Suprapubic skin (tissue), 4 donors: Measurements from ENCODE around the gene SP7. TPM values are rescaled to one million over a fixed set of nuclear protein-coding genes. Genes with fewer than 3 reads are reported as not detected.

ENCODE experiments used
- DNase-seq, 2 donors: peaks; one replicate each; pipeline ENCODE4 v3.0.0-alpha.2; 2019; ENCODE audit warnings: low spot score in 2 of 2
- H3K27ac ChIP-seq: fragments of 200-600 bp; sonication (generic); one replicate; pipeline ENCODE4 v1.5.1; 2019
- H3K27me3 ChIP-seq: fragments of 200-600 bp; sonication (generic); one replicate; pipeline ENCODE4 v1.5.1; 2019
- H3K36me3 ChIP-seq: fragments of 200-600 bp; sonication (generic); one replicate; pipeline ENCODE4 v1.5.1; 2019
- H3K4me1 ChIP-seq: fragments of 200-600 bp; sonication (generic); one replicate; pipeline ENCODE4 v1.5.1; 2019
- H3K4me3 ChIP-seq: fragments of 200-600 bp; sonication (generic); one replicate; pipeline ENCODE4 v1.5.1; 2019; ENCODE audit warnings: mild to moderate bottlenecking
- H3K9me3 ChIP-seq: fragments of 200-600 bp; sonication (generic); one replicate; pipeline ENCODE4 v1.5.1; 2019
- CTCF ChIP-seq, 2 donors: fragments of 200-600 bp in 1 of 2; fragments of 450-650 bp in 1 of 2; sonication (generic) in 1 of 2; IDR thresholded peaks; one replicate each; pipeline ENCODE4 v1.5.1; 2016 to 2019; ENCODE audit warnings: antibody characterized with exemption in 2 of 2, mild to moderate bottlenecking in 1 of 2, moderate library complexity in 1 of 2
- EP300 ChIP-seq: sonication (generic); formaldehyde crosslinking; IDR thresholded peaks from one replicate; pipeline ENCODE4 v1.6.1; 2017; ENCODE audit warnings: antibody characterized with exemption
- POLR2A ChIP-seq, 2 donors: fragments of 450-650 bp; IDR thresholded peaks; one replicate each; pipeline ENCODE4 v1.6.1; 2017; ENCODE audit warnings: antibody characterized with exemption in 2 of 2, mild to moderate bottlenecking in 2 of 2, moderate library complexity in 2 of 2
- POLR2AphosphoS5 ChIP-seq, 3 donors: sonication (generic); formaldehyde crosslinking; IDR thresholded peaks; one replicate each; pipeline ENCODE4 v1.6.1; 2017; ENCODE audit warnings: antibody characterized with exemption in 3 of 3
- WGBS: methylation state at CpG from one replicate; pipeline ENCODE4 v1.1.5; 2018; 5-methylcytosine and 5-hydroxymethylcytosine counted together
- total RNA-seq, 4 donors: library from RNA; depleted of rRNA; stranded (reverse); fragments of >200 nt; gene quantifications; one replicate each; pipeline ENCODE4 v1.1.0, GENCODE V29; 2016

Gene SP7
- total RNA-seq, 4 donors from 2014 or later: not detected

DNA sequence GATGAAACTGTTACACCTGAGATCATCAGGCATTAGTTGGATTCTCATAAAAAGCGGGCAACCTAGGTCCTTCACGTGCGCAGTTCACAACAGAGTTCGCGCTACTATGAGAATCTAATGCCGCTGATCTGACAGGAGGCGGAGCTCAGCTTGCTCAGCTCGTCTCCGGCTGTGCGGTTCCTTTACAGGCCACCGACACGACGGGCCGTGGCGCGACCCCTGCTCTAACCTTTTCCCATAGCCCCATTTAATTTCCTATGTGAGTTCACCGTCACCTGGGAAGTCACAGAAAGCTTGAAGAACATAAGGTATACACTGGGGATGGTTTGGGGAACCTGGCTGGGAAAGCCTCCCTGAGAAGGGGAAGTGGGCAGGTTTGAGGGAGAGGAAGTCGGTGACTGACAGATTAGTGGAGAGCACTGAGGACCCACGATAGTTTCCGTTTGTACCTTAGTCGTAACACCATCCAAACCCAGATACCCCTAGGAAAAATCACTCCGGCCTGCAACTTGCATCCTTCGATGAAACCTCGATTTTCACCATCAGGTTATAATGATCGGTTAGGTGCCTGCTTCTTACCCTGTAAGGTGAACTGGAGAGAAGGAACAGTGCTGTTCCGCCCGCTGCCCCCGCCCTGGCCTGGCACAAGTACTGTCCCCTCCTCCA lies 11.9 kb downstream of the SP7 start:
- WGBS: 20% methylated on average over 27 of the region's 28 CpGs
- no peak for TF ChIP-seq EP300
- no peak for TF ChIP-seq CTCF (IDR thresholded peaks at IDR 0.05)
- TF ChIP-seq POLR2AphosphoS5 (IDR thresholded peaks at IDR 0.05): no peak
- TF ChIP-seq POLR2A (IDR thresholded peaks at IDR 0.05): no peak
- peaks cover under 1% of the 10 kb centered on the region for H3K36me3 ChIP-seq
- peak overlapping the region; percentile 88 for H3K27ac ChIP-seq
- peaks cover 55% of the 10 kb centered on the region for H3K4me1 ChIP-seq
- no peaks in the 10 kb centered on the region for H3K27me3 ChIP-seq
- peak overlapping the region; percentile 71 for H3K4me3 ChIP-seq
- no peaks in the 10 kb centered on the region for H3K9me3 ChIP-seq
- no peak for DNase-seq

DNA sequence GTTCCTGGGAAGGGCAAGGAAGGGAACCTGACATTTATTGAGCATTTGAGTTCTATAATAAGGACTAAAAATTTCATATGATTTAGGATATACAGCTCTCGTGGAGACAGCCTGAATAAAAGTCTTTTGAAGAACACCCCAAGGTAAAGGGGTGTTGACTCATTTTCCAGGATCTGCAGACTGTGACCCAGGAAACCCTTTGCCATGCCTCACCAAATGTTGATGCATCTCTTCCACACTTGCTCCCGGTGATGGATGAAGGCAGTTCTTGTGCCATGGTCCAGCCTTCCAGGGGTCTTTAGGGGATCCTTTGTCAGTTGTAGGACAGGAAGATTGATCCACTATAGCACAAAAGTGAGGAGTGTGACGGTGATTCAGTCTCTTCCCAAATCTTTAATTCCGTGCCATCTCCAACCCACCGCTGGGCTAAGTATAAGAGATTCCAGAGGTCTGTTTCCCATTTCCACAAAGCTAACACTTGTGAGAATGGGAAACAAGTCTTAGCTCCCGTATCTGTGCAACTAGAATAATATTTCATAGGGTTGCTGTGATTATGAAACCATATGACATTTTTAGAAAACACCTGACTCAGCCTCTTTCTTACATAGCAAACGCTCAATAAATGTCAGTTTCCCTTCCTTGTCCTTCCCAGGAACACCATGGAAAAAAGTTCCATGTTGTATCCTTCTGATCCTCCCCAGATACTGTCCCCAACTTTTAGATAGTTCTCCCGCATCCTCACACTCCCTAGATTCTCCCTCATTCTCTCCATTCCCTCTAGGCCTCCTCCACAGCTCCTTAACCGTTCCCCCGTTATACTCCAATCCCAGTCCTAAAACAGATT lies 15.6 kb downstream of the SP7 start:
- Histone ChIP-seq H3K27me3 (no peaks in the 10 kb centered on the region), H3K36me3 (peaks cover 32% of the 10 kb centered on the region), H3K27ac (peak overlapping the region; percentile 84), H3K4me3 (peak overlapping the region; percentile 80), H3K4me1 (peaks cover 46% of the 10 kb centered on the region), H3K9me3 (no peaks in the 10 kb centered on the region)
- TF ChIP-seq EP300 (no peak), CTCF (IDR thresholded peaks at IDR 0.05) (no peak), POLR2AphosphoS5 (IDR thresholded peaks at IDR 0.05) (no peak), POLR2A (IDR thresholded peaks at IDR 0.05) (no peak)
- 19% methylated on average over 10 of the region's 10 CpGs for WGBS
- no peak for DNase-seq

DNA sequence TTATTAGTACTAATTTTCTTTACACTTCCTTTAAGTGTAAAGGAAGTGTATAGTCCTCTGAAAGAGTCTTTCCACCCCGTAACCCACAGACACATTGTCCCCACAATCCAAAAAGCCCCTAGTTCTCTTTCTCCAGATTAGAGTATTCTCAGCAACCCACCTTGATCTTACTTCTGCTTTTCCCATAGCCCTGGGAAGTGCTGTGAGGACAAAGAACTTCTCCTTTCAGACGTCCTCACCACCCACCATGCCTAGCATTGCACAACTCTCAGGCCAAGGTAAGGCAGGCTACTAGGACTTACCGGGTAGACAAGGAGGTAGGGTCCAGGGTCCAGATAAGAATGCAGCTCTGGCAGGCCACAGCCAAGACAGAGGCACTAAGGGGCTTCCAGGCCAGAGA lies 22.2 kb downstream of the SP7 start:
- Histone ChIP-seq H3K27ac (no peak overlapping the region), H3K36me3 (peaks cover 78% of the 10 kb centered on the region), H3K27me3 (no peaks in the 10 kb centered on the region), H3K4me3 (no peak overlapping the region), H3K4me1 (no peaks in the 10 kb centered on the region), H3K9me3 (no peaks in the 10 kb centered on the region)
- 100% methylated on average over 2 of the region's 3 CpGs for WGBS
- no peak for DNase-seq
- TF ChIP-seq CTCF (IDR thresholded peaks at IDR 0.05) (no peak), EP300 (no peak), POLR2AphosphoS5 (IDR thresholded peaks at IDR 0.05) (no peak), POLR2A (IDR thresholded peaks at IDR 0.05) (no peak)

GRCh38 chr12:53308276-53308675 lies 27.9 kb downstream of the SP7 start:
- Histone ChIP-seq H3K27ac (no peak overlapping the region), H3K4me3 (no peak overlapping the region), H3K9me3 (no peaks in the 10 kb centered on the region), H3K36me3 (peaks cover 81% of the 10 kb centered on the region), H3K4me1 (no peaks in the 10 kb centered on the region), H3K27me3 (no peaks in the 10 kb centered on the region)
- TF ChIP-seq EP300: no peak
- TF ChIP-seq CTCF (IDR thresholded peaks at IDR 0.05): no peak
- no peak for TF ChIP-seq POLR2AphosphoS5 (IDR thresholded peaks at IDR 0.05)
- TF ChIP-seq POLR2A (IDR thresholded peaks at IDR 0.05): no peak
- DNase-seq: no peak
- 73% methylated on average over 4 of the region's 4 CpGs for WGBS

DNA sequence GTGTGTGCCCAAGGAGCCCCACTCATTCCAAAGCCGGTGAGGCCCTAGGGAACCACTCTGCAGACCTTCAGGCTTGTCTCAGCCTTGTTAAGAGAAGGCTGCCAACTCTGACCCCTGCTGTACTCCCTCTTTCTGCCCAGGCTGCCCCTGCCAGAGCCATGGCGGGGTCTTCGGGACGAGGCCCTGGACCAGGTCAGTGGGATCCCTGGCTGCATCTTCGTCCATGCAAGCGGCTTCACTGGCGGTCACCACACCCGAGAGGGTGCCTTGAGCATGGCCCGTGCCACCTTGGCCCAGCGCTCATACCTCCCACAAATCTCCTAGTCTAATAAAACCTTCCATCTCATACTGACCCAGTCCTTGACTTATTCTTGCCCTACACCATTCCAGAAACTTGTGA lies 29.3 kb downstream of the SP7 start:
- DNase-seq: no peak
- Histone ChIP-seq H3K27me3 (no peaks in the 10 kb centered on the region), H3K36me3 (peaks cover 92% of the 10 kb centered on the region), H3K4me1 (peaks cover 11% of the 10 kb centered on the region), H3K27ac (no peak overlapping the region), H3K9me3 (no peaks in the 10 kb centered on the region), H3K4me3 (no peak overlapping the region)
- 95% methylated on average over 10 of the region's 10 CpGs for WGBS
- TF ChIP-seq POLR2A (IDR thresholded peaks at IDR 0.05) (no peak), CTCF (IDR thresholded peaks at IDR 0.05) (no peak), POLR2AphosphoS5 (IDR thresholded peaks at IDR 0.05) (no peak), EP300 (no peak)
